ENCODE results near the gene RPEL1.
A peak's percentile ranks its signal among the peaks of the same experiment; 100 is the strongest.
"Not testable (repeated sequence)": the region's sequence is repeated elsewhere in the genome, so short reads cannot be mapped to it uniquely, and the experiment has no call there.

The RPEL1 gene

GRCh38 chr10:103232772-103233488 is 12.8 kb upstream of the RPEL1 start:
- no peak for DNase-seq (ENCODE audit: extremely low read depth in 1 of 2, low read depth in 1 of 2)

GRCh38 chr10:103235775-103236174 is 9.9 kb upstream of the RPEL1 start:
- DNase-seq (ENCODE audit: extremely low read depth in 1 of 2, low read depth in 1 of 2): no peak

DNA sequence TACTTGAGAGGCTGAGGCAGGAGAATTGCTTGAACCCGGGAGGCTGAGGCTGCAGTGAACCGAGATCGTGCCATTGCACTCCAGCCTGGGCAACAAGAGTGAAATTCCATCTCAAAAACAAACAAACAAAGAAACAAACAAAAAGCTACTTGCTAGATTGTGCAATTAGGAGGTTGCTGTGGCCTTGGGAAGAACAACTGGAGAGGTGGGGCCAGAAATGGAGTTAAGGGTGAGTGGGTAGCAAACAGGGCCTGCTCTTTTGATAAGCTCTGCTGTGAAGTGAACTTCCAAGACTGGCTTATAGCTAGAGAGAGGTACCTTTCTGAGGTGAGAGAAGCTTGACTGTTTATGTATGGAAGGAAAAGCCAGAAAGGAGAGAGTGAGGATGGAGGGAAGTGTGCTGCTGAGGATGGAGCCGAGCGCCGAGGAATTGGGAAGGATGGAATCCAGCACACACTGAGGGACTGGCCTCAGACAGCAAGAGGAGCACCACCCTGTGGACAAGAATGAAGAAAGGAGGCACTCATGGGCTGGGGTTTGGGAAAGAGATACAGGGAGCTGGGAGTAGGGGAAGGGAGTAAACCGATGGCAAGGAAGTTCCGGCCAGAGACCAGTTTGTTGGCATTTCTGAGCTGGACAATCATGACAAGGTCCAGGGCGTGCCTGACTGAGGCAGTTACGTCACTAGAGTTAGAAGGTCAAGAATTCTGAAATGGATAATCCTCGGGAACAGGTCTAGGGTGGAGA is 7.0 kb upstream of the RPEL1 start:
- no peak for DNase-seq (ENCODE audit: extremely low read depth in 1 of 2, low read depth in 1 of 2)

GRCh38 chr10:103241262-103242011 is 4.2 kb upstream of the RPEL1 start:
- DNase-seq (ENCODE audit: extremely low read depth in 1 of 2, low read depth in 1 of 2): no peak

GRCh38 chr10:103244666-103245271 is 918 bp upstream of the RPEL1 start:
- DNase-seq (ENCODE audit: extremely low read depth in 1 of 2, low read depth in 1 of 2): peak; percentile 13 to 34

- no peak for DNase-seq (ENCODE audit: extremely low read depth in 1 of 2, low read depth in 1 of 2)
These were observed 637 bp downstream of the RPEL1 start for GRCh38 chr10:103246324-103246723.

GRCh38 chr10:103254113-103254512 is 8.4 kb downstream of the RPEL1 start:
- DNase-seq (ENCODE audit: extremely low read depth in 1 of 2, low read depth in 1 of 2): no peak

DNA sequence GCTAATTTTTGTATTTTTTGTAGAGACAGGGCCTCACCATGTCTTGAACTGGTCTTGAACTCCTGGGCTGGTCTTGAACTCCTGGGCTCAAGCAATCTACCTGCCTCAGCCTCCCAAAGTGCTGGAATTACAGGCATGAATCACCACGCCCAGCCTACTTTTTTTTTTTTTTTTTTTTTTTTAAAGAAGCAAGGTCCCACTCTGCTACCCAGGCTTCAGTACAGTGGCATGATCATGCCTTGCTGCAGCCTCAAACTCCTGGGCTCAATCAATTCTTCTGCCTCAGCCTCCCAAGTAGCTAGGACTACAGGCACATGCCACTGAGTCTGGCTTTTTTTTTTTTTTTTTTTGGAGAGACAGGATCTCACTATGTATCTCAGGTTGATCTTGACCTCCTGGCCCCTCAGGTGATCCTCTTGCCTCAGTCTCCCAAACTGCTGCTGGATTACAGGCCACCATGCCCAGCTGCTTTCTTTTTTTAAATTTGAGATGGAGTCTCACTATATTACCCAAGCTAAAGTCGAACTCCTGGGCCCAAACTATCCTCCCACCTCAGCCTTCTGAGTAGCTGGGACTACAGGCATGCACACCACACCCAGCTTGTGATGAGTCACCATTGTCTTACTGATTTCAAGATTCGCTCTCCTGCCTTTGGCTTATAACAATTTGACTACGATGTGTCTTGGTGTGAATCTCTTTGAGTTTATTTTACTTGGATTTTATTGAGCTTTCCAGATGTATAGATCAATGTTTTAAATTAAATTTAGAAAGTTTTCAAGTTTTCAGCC is 9.0 kb downstream of the RPEL1 start:
- DNase-seq (ENCODE audit: extremely low read depth in 1 of 2, low read depth in 1 of 2): no peak

DNA sequence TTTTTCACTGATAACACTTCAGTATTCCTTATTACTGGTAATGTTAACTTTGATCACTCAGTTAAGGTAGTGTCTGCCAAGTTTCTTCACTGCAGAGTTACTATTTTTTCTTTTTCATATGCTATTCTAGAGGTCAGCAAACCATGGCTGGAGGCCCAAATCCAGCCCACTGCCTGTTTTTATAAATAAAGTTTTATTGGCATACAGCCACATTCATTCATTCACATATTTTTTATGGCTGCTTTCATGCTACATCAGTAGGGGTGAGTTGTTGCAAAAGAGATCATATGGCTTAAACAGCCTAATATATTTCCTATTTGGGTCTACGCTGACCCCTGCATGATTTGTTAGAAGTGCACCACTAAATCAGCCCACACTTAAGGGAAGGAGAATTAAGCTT is 10.9 kb downstream of the RPEL1 start:
- DNase-seq (ENCODE audit: extremely low read depth in 1 of 2, low read depth in 1 of 2): no peak

GRCh38 chr10:103257812-103258211 is 12.1 kb downstream of the RPEL1 start:
- DNase-seq (ENCODE audit: extremely low read depth in 1 of 2, low read depth in 1 of 2): no peak

GRCh38 chr10:103258928-103259327 is 13.2 kb downstream of the RPEL1 start:
- DNase-seq (ENCODE audit: extremely low read depth in 1 of 2, low read depth in 1 of 2): not testable (repeated sequence)

GRCh38 chr10:103259989-103260388 is 14.3 kb downstream of the RPEL1 start:
- DNase-seq (ENCODE audit: extremely low read depth in 1 of 2, low read depth in 1 of 2): no peak

DNA sequence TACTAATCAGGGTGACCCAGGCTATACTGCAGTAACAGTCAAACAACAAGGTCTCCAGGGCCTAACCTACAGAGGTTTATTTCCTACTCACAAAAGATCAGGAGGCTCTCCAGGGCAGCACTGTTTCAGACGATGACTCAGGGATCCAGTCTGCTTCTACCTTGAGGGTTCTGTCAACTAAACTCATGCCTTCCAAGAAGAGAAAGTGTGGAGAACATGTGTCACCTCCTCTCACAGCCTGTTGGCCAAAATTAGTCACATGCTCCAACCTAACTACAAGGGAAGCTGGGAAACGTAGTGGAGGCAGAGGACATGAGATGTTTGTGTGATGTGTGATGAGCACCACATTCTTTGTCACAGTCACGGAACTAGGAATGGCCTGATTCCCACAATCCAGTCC is 16.5 kb downstream of the RPEL1 start:
- DNase-seq (ENCODE audit: extremely low read depth in 1 of 2, low read depth in 1 of 2): no peak

- DNase-seq (ENCODE audit: extremely low read depth in 1 of 2, low read depth in 1 of 2): peak in 1 of 2 donors; percentile 16
These were observed 20.1 kb downstream of the RPEL1 start for GRCh38 chr10:103265717-103266329.

DNA sequence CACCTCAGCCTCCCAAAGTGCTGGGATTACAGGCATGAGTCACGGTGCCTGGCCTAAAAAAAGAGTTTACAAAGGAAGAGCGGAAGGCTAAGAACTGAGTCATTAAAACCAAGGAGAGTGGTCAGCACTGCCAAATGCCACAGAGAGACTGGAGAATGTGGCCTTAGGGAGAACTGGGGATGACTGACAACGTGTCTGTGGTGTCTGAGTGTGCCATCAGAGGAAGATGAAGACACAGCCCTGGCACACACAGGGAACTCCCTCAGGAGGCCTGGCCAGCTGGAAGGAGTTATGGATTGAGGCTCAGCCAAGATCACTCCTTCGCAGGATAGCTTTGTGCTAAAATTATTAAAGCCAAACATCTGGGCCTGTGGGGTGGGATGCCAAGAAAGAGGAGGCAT is 27.4 kb downstream of the RPEL1 start:
- no peak for DNase-seq (ENCODE audit: extremely low read depth in 1 of 2, low read depth in 1 of 2)

DNA sequence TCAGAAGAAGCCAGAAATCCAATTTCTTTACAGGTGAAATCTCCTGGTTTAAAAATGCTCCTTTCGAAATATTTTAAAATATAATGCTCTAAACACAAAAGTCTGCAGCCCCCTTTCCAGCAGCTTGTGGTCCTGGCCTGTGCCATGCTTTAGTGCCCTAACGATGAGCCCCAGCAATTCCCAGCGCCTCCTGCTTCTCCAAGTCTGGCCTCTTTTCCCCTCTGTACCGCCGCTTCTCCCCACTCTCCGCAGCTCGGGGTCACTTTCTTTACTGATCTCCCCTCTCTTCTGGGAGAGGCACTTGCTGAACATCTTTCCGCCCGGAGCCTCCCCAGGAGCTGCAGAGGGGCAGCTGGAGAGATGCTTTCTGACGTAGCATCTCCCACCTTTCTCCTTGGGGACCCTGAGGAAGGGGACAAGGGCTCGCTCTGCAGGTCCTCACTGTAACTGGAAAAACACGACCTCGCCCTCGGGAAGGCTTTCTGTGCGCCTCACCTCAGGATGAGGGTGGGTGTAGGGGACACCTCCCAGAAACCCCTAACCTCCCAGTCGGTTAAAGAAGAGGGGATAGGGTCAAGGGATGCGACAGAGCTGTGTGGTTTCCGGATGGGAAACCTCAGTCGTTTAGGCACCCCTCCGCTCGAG is 30.7 kb downstream of the RPEL1 start:
- no peak for DNase-seq (ENCODE audit: extremely low read depth in 1 of 2, low read depth in 1 of 2)

GRCh38 chr10:103276896-103277712 is 31.4 kb downstream of the RPEL1 start, which contains the start of gene INA:
Gene INA, plus strand, starts transcription at chr10:103277138. Its CDS starts 74 bp downstream, at chr10:103277212.
- DNase-seq (ENCODE audit: extremely low read depth in 1 of 2, low read depth in 1 of 2): peak; percentile 8 to 14

DNA sequence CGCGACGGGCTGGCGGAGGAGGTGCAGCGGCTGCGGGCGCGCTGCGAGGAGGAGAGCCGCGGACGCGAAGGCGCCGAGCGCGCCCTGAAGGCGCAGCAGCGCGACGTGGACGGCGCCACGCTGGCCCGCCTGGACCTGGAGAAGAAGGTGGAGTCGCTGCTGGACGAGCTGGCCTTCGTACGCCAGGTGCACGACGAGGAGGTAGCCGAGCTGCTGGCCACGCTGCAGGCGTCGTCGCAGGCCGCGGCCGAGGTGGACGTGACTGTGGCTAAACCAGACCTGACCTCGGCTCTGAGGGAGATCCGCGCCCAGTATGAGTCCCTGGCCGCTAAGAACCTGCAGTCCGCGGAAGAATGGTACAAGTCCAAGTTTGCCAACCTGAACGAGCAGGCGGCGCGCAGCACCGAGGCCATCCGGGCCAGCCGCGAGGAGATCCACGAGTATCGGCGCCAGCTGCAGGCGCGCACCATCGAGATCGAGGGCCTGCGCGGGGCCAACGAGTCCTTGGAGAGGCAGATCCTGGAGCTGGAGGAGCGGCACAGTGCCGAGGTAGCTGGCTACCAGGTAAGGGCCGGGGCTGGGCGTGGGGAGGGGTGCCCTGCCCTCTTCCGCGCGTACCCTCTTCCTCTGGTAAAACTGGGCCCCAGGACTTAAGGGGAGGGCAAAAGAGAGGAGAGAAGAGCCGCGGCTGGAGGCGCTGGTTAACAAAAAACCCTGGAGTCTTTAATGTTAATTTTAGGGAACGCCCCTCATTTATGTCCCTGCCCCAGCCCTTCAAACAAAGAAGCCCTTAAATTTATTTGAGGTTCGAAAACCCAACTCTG is 32.2 kb downstream of the RPEL1 start:
- no peak for DNase-seq (ENCODE audit: extremely low read depth in 1 of 2, low read depth in 1 of 2)
